Right lobe of liver (tissue), 6 donors: Measurements from ENCODE around the gene RAN. TPM values are rescaled to one million over a fixed set of nuclear protein-coding genes. Genes with fewer than 3 reads are reported as not detected.
"Not testable (repeated sequence)": the region's sequence is repeated elsewhere in the genome, so short reads cannot be mapped to it uniquely, and the experiment has no call there.

Source experiments
- ATAC-seq, 4 donors: fragments of 200-7000 bp; cut with Tn5 transposase; one replicate each; pipeline ENCODE4 v1.9.1; 2020; ENCODE audit warnings: mild to moderate bottlenecking in 4 of 4, moderate library complexity in 4 of 4
- DNase-seq, 3 donors: peaks; one replicate each; pipeline ENCODE4 v3.0.0-alpha.2; 2020
- H3K27ac ChIP-seq, 3 donors: fragments of 200-600 bp; one replicate each; pipeline ENCODE4 v1.8.0; 2022
- H3K27me3 ChIP-seq, 2 donors: fragments of 200-600 bp; one replicate each; pipeline ENCODE4 v1.8.0; 2022
- H3K36me3 ChIP-seq, 4 donors: fragments of 200-600 bp; sonication (generic) in 1 of 4; one replicate each; pipeline versions ENCODE4 v1.5.1 to v1.8.0; 2017 to 2022; ENCODE audit warnings: control low read depth in 1 of 4
- H3K4me1 ChIP-seq, 4 donors: fragments of 200-600 bp; sonication (generic) in 1 of 4; one replicate each; pipeline versions ENCODE4 v1.5.1 to v1.8.0; 2017 to 2022; ENCODE audit warnings: control low read depth in 1 of 4
- H3K4me3 ChIP-seq, 3 donors: fragments of 200-600 bp; one replicate each; pipeline ENCODE4 v1.8.0; 2022
- H3K9me3 ChIP-seq, 4 donors: fragments of 200-600 bp; sonication (generic) in 1 of 4; one replicate each; pipeline versions ENCODE4 v1.5.1 to v1.8.0; 2017 to 2022; ENCODE audit warnings: control low read depth in 1 of 4
- POLR2A ChIP-seq: fragments of 450-650 bp; IDR thresholded peaks from one replicate; pipeline ENCODE4 v1.6.1; 2017; ENCODE audit warnings: antibody characterized with exemption, mild to moderate bottlenecking
- WGBS: methylation state at CpG from one replicate; pipeline ENCODE4 v1.1.6; 2018; ENCODE audit warnings: low coverage, low lambda C conversion rate; ENCODE audit not compliant: insufficient coverage; ENCODE audit errors: missing lambda C conversion rate; 5-methylcytosine and 5-hydroxymethylcytosine counted together
- intact Hi-C, 2 donors: fragments of 100-400 bp; cut with DNase I; formaldehyde crosslinking; loops; one replicate each; pipeline versions ENCODE4 v1.11.2 to v1.14.1; 2022
- total RNA-seq, 6 experiments: library from RNA; depleted of rRNA in 2 of 6; stranded (reverse); fragments of >200 nt in 2 of 6; fragmentation: NEBNext Ultra II Directional in 3 of 6; extraction: Animal tissue kit (Norgen Biotek cat#: 25700) in 3 of 6; gene quantifications; one replicate each; pipeline versions ENCODE4 v1.1.0 to v1.2.4, GENCODE V29; 2016 to 2023
- TF ChIP-seq, protein P1 (sequence below), 4 donors: fragments of 200-600 bp in 3 of 4; fragments of 450-650 bp in 1 of 4; IDR thresholded peaks; one replicate each; pipeline versions ENCODE4 v1.5.1 to v1.8.0; 2016 to 2022; ENCODE audit warnings: antibody characterized with exemption in 4 of 4, mild to moderate bottlenecking in 2 of 4
- donor health status: DM: no; HTN: yes; CAD: no.
- donor health status: DM: no; HTN: no; CAD: no.
- donor health status: DM: no; HTN: no; CAD: no.
- donor health status: DM: no; HTN: yes; CAD: no.
- donor health status: DM: no; HTN: yes; CAD: no.

Gene RAN
- total RNA-seq, 6 experiments from 2014 or later: 136 to 220 (median 147) TPM

DNA sequence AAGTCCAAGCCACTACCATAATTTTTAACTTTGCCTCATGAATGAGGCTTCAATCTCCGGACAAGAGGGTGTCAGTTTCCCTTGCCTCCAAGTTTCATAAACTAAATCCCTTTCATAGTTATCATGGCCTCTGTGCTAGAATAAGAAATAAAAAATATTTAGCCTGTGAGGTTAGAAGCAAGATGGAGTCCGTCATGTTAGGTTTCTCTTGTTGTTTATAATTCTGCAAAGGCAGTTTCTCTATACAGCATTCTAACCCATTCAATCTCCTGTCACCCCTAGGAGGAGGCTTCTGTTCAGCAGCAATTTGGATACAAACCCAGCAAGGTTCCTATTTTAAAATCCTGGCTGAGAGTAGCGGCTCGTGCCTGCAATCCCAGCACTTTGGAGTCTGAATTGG lies 15.8 kb upstream of the RAN start:
- WGBS: 76% methylated on average over 4 of the region's 4 CpGs
- no peak for TF ChIP-seq POLR2A
- TF ChIP-seq, protein P1, sequence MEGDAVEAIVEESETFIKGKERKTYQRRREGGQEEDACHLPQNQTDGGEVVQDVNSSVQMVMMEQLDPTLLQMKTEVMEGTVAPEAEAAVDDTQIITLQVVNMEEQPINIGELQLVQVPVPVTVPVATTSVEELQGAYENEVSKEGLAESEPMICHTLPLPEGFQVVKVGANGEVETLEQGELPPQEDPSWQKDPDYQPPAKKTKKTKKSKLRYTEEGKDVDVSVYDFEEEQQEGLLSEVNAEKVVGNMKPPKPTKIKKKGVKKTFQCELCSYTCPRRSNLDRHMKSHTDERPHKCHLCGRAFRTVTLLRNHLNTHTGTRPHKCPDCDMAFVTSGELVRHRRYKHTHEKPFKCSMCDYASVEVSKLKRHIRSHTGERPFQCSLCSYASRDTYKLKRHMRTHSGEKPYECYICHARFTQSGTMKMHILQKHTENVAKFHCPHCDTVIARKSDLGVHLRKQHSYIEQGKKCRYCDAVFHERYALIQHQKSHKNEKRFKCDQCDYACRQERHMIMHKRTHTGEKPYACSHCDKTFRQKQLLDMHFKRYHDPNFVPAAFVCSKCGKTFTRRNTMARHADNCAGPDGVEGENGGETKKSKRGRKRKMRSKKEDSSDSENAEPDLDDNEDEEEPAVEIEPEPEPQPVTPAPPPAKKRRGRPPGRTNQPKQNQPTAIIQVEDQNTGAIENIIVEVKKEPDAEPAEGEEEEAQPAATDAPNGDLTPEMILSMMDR (IDR thresholded peaks at IDR 0.05): no peak
- ATAC-seq: no peak

DNA sequence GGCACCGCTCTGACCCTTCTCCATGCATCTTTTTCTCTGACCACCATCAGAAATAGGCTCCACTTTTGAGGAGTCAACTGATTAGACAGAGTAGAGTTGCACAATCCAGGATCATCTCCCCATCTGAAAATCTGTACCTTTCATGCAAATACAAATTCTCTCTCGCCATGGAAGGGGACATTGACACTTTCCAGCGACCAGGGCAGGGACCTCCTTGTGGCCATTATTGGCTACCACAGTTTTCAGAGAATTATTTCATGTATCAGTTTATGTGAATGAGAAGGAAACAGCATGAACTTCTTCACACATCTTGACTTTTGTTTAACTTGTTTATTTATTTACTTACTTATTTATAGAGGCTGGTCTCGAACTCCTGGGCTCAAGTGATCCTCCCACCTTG lies 13.8 kb upstream of the RAN start:
- no peaks in the 10 kb centered on the region for H3K27me3 ChIP-seq
- H3K4me1 ChIP-seq: no peaks in the 10 kb centered on the region
- no peaks in the 10 kb centered on the region for H3K9me3 ChIP-seq
- TF ChIP-seq, protein P1 (IDR thresholded peaks at IDR 0.05): no peak
- TF ChIP-seq POLR2A: no peak
- H3K4me3 ChIP-seq: no peak overlapping the region
- no peak for ATAC-seq
- no peaks in the 10 kb centered on the region for H3K36me3 ChIP-seq
- 64% methylated on average over 3 of the region's 4 CpGs for WGBS
- no peak for DNase-seq
- intact Hi-C loops: no loop called here
- H3K27ac ChIP-seq: no peak overlapping the region

More for the DNA sequence above, 15.8 kb upstream of the RAN start:
- no peak for DNase-seq
- Histone ChIP-seq H3K4me1 (no peaks in the 10 kb centered on the region), H3K27me3 (no peaks in the 10 kb centered on the region), H3K4me3 (no peak overlapping the region), H3K9me3 (no peaks in the 10 kb centered on the region), H3K27ac (no peak overlapping the region), H3K36me3 (no peaks in the 10 kb centered on the region)
- intact Hi-C loops: no loop called here

DNA sequence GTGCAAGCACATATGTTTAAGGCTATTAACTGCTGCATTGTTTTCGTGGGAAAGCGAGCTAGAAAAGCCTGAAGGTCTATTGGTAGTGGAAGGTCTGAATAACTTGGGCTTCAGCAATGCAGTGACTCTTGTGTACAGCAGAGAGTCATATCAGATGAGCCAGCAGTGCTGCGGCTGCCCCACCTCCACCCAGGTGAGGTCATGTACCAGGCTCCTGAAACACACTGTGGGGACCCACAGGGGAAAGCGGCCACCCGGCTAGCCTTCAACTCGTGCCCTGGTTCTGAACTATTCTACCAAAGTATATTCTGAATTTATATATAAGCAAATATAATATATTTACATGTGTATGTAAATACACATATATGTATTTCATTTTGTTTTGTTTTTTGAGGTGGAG lies 12.7 kb upstream of the RAN start:
- no peaks in the 10 kb centered on the region for H3K36me3 ChIP-seq
- no peak overlapping the region for H3K4me3 ChIP-seq
- no peak for DNase-seq
- H3K4me1 ChIP-seq: peaks cover 0 to 4% (median 0%) of the 10 kb centered on the region in 4 donors
- no peak for TF ChIP-seq POLR2A
- TF ChIP-seq, protein P1 (IDR thresholded peaks at IDR 0.05): no peak
- intact Hi-C loops: no loop called here
- H3K9me3 ChIP-seq: no peaks in the 10 kb centered on the region
- no peak for ATAC-seq
- 92% methylated on average over 6 of the region's 6 CpGs for WGBS
- H3K27me3 ChIP-seq: no peaks in the 10 kb centered on the region
- no peak overlapping the region for H3K27ac ChIP-seq

DNA sequence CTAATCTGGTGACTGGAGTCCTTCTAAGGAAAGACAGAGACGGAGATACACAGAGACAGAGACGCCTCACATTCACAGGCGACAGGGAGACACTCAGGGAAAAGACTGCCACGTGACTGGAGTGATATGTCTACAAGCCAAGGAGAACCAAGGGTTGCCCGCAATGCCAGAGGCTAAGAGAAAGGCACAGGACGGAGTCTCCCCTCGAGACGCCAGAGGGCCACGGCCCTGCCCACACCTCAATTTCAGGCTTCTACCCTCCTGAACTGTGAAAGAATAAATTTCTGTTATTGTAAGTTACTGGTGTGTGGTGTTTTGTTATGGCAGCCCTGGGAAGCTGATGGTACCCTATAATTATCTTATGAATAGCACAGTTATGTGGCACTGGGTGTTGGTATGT lies 11.6 kb upstream of the RAN start:
- Histone ChIP-seq H3K27ac (no peak overlapping the region), H3K36me3 (no peaks in the 10 kb centered on the region), H3K9me3 (no peaks in the 10 kb centered on the region), H3K4me3 (no peak overlapping the region), H3K27me3 (no peaks in the 10 kb centered on the region), H3K4me1 (peaks cover 0 to 4% (median 0%) of the 10 kb centered on the region in 4 donors)
- intact Hi-C loops: no loop called here
- DNase-seq (no peak), ATAC-seq (no peak)
- no peak for TF ChIP-seq POLR2A
- TF ChIP-seq, protein P1 (IDR thresholded peaks at IDR 0.05): no peak
- 100% methylated on average over 1 of the region's 9 CpGs for WGBS

DNA sequence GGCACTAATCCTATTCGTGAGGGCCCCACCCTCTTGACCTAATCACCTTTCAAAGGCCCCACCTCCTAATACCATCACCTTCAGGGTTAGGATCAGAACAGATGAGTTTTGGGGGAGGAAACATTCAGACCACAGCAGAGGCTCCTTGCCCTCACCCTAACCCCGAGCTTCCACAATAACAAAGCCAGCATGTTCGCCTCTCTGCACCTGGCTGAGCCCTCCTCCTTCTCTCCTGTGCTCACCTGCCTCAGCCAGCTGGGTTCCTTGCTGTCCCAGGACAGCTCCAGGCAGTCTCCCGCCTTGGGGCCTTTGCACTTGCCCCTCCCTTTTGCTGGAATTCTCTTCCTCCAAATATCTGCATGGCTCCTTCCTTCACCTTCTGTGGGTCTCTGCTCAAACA lies 9.7 kb upstream of the RAN start:
- no peaks in the 10 kb centered on the region for H3K9me3 ChIP-seq
- 93% methylated on average over 2 of the region's 4 CpGs for WGBS
- no peaks in the 10 kb centered on the region for H3K27me3 ChIP-seq
- no peak for ATAC-seq
- H3K27ac ChIP-seq: no peak overlapping the region
- peaks cover 0 to 4% (median 0%) of the 10 kb centered on the region in 4 donors for H3K4me1 ChIP-seq
- intact Hi-C loops: no loop called here
- TF ChIP-seq POLR2A: no peak
- TF ChIP-seq, protein P1 (IDR thresholded peaks at IDR 0.05): no peak
- no peak overlapping the region for H3K4me3 ChIP-seq
- H3K36me3 ChIP-seq: no peaks in the 10 kb centered on the region
- DNase-seq: no peak

DNA sequence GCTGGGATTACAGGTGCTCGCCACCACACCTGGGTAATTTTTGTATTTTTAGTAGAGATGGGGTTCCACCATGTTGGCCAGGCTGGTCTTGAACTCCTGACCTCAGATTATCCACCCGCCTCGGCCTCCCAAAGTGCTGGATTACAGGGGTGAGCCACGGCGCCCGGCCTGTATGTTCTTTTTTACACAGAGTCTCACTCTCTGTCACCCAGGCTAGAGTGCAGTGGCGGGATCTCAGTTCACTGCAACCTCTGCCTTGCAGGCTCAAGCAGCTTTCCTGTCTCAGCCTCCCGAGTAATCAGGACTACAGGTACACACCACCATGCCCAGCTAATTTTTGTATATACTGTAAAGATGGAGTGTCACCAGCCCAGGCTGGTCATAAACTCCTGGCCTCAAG lies 9.1 kb upstream of the RAN start:
- H3K4me3 ChIP-seq, DNase-seq, ATAC-seq, H3K9me3 ChIP-seq, intact Hi-C loops, H3K27ac ChIP-seq, H3K27me3 ChIP-seq, H3K4me1 ChIP-seq, H3K36me3 ChIP-seq: not testable (repeated sequence)
- WGBS: 90% methylated on average over 2 of the region's 8 CpGs
